Hepatic stellate cell (primary cell): ENCODE results near the gene CDK5.
"Not testable (repeated sequence)": the region's sequence is repeated elsewhere in the genome, so short reads cannot be mapped to it uniquely, and the experiment has no call there.

ENCODE experiments used
- DNase-seq: peaks from one replicate; pipeline ENCODE4 v3.0.0; 2011; ENCODE audit warnings: low spot score

CDK5 gene

GRCh38 chr7:151033864-151034249 is 23.8 kb downstream of the CDK5 start:
- DNase-seq = no peak

- DNase-seq = no peak
These were observed 24.5 kb downstream of the CDK5 start for GRCh38 chr7:151032936-151033863.

DNA sequence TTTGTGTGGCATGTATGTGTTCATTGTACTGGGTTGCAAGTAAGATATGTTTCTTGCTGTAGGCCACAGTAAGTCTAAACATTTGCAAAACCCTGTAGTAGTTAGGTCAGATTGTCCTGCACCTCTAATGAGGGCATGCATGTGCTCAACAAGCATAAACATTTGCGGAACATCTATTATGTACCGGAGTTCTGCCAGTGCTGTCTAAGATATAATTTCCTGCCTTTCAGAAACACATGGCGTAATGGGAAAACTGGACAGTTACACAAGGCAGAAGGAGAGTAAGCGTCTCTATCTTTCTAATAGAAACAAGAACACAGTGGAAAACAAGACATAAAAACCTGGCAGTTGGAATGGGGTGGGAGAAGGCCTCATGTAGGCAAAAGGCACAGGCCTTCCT is 26.7 kb downstream of the CDK5 start:
- no peak for DNase-seq

GRCh38 chr7:151028948-151029501 is 28.7 kb downstream of the CDK5 start:
- no peak for DNase-seq

- peak; percentile 100 for DNase-seq
These were observed 29.4 kb downstream of the CDK5 start, which contains the start of gene ABCB8 for GRCh38 chr7:151028131-151028947. TSS of gene ABCB8 (plus strand) at chr7:151028450. CDS start at chr7:151028516, 66 bp downstream.

GRCh38 chr7:151027728-151028130 is 30.0 kb downstream of the CDK5 start:
- DNase-seq = not testable (repeated sequence)

- DNase-seq = not testable (repeated sequence)
These were observed 30.6 kb downstream of the CDK5 start for GRCh38 chr7:151026771-151027727.

GRCh38 chr7:151025924-151026671 is 31.6 kb downstream of the CDK5 start:
- DNase-seq = no peak

GRCh38 chr7:151024435-151025056 is 33.2 kb downstream of the CDK5 start, which contains the start of gene ATG9B:
TSS of gene ATG9B (minus strand) at chr7:151024494. CDS start at chr7:151024423, 71 bp downstream.
- DNase-seq = no peak

- no peak for DNase-seq
These were observed 34.5 kb downstream of the CDK5 start for GRCh38 chr7:151023232-151023631.

- no peak for DNase-seq
These were observed 37.5 kb downstream of the CDK5 start for GRCh38 chr7:151020231-151020630.

DNA sequence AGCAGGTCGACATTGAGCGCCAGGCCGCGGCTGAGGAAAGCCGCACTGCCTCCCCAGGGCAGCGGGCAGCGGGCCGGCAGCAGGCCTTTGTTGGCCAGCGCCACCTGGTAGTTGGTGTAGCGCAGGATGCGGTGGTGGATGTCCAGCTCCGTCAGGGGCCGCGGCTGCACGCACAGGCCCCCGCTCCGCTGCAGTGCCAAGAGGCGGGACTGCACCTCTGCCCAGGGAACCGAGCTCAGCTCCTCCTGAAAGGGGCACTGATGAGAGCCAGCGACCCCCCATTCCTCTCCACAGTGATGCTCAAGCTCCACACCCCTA is 38.6 kb downstream of the CDK5 start:
- no peak for DNase-seq

DNA sequence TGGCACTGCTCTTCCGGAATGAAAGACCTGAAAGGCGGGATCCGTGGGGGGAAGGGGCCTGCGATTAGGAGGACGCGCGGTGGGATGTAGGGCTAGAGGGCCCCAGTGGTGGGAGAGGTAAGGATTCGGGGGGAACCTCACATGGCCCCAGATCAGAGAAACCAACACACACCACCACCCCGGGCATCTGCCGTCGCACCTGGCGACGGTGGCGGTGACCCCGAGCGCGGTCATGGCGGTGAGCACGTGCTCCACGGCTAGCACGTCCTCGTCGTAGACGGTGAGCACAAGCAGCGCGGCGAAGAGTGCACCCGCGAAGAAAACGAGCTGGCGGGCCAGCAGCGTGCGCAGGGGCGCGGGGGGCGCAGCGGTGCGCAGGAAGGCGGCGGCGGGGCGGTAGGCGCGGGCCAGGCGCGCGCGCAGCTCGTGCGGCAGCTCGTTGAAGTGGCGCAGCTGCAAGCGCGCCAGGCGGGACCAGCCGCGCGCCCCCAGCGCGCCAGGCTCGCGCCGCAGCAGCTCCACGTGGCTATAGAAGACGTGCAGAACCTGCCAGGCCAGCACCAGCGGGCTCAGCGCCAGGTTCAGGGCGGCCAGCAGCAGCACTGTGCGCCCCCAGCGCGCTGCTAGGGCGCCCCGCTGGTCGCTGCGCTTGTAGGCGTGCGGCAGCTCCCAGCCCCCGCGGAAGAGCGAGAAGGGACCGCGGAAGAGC is 39.1 kb downstream of the CDK5 start:
- no peak for DNase-seq

GRCh38 chr7:151017953-151018420 is 39.7 kb downstream of the CDK5 start:
- DNase-seq = peak; percentile 75

DNA sequence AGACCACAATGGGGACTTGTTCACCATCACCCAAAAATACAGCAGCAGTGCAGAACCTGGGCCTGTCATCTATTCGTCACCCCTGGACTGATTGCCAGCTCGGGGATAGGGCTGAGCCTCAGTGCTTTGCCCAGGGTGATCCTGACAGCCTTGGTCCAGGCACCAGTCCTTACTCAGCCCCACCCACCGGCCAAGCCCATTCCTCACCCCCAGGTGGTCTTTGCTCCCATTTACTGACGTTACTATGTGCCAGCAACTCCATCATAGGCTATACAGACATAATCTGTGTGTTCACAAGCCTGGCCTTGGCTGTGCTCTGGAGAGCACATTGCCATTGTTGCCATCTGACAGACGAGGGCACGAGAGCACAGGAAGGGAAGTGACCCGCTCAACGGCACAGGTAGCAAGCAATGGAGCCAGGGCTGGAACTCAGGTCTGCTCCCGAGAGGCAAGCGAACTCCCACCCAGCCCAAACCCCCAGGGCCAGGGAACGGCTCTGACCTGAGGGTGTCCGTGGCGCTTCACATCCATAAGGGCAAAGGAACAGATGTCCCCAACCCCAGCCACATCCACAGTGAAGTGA is 40.2 kb downstream of the CDK5 start:
- DNase-seq = no peak

DNA sequence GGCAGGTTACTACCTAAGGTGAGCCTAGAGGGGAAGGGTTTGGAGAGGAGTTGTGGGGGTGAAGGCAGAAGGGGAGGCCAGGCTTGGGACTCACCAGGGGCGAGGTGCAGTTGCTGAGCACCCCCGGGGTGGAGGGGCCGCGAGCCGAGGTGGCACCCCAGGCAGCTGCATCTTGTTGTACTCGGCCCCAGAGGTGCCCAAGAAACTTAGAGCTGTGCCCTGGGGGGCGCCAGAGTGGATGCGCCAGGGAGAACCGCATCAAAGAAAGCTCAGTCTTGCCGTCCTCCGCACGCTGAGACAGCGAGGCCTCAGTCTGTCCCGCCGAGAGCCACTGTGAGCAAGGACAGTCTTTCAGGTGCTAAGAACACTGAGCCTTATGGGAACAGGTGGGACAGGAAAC is 40.8 kb downstream of the CDK5 start:
- DNase-seq = no peak

- DNase-seq = no peak
These were observed 41.2 kb downstream of the CDK5 start for GRCh38 chr7:151016505-151016904.

- DNase-seq = no peak
These were observed 41.7 kb downstream of the CDK5 start for GRCh38 chr7:151015967-151016366.

- no peak for DNase-seq
These were observed 42.7 kb downstream of the CDK5 start for GRCh38 chr7:151014950-151015349.
